HepG2 (cell line): Measurements from ENCODE around the gene FAF1. TPM values are rescaled to one million over a fixed set of nuclear protein-coding genes. Genes with fewer than 3 reads are reported as not detected.

Experiments used
- AKNA ChIP-seq: sonication (generic); formaldehyde crosslinking; IDR thresholded peaks from 2 replicates; pipeline ENCODE4 v1.4.0; 2020; ENCODE audit warnings: missing genetic modification reagents, borderline replicate concordance
- CBFB ChIP-seq: sonication (generic); formaldehyde crosslinking; IDR thresholded peaks from 2 replicates; pipeline ENCODE4 v1.4.0; 2020; ENCODE audit warnings: missing genetic modification reagents
- FOSL1 ChIP-seq: sonication (generic); formaldehyde crosslinking; IDR thresholded peaks from 2 replicates; pipeline ENCODE4 v1.9.0; 2021; ENCODE audit warnings: missing genetic modification reagents, borderline replicate concordance
- HMGA1 ChIP-seq: sonication (generic); formaldehyde crosslinking; conservative IDR thresholded peaks from 2 replicates; pipeline ENCODE4 v1.4.0; 2020; ENCODE audit warnings: missing genetic modification reagents
- HNRNPK ChIP-seq: fragments of 200-400 bp; formaldehyde crosslinking; IDR thresholded peaks from 2 replicates; pipeline ENCODE4 v1.6.1; 2018; ENCODE audit warnings: low read length, low read depth, moderate library complexity, mild to moderate bottlenecking; ENCODE audit not compliant: poor library complexity, severe bottlenecking
- IRF2 ChIP-seq: IDR thresholded peaks from 2 replicates; pipeline ENCODE4 v1.6.1; 2018; ENCODE audit warnings: missing genetic modification reagents, missing compliant biosample characterization
- PBX2 ChIP-seq: IDR thresholded peaks from 2 replicates; pipeline ENCODE4 v1.6.1; 2016; ENCODE audit warnings: control low read depth
- ZFY ChIP-seq: sonication (generic); formaldehyde crosslinking; IDR thresholded peaks from 2 replicates; pipeline ENCODE4 v1.4.0; 2020; ENCODE audit warnings: missing genetic modification reagents
- ZMAT3 ChIP-seq: sonication (generic); formaldehyde crosslinking; conservative IDR thresholded peaks from 2 replicates; pipeline ENCODE4 v1.7.0; 2021; ENCODE audit warnings: missing genetic modification reagents
- ZNF414 ChIP-seq: sonication (generic); formaldehyde crosslinking; IDR thresholded peaks from 2 replicates; pipeline ENCODE4 v1.5.0; 2020; ENCODE audit warnings: missing genetic modification reagents
- ZNF674 ChIP-seq: sonication (generic); formaldehyde crosslinking; IDR thresholded peaks from 2 replicates; pipeline ENCODE4 v1.5.0; 2020; ENCODE audit warnings: low read depth, mild to moderate bottlenecking, missing genetic modification reagents
- ZNF772 ChIP-seq: sonication (generic); formaldehyde crosslinking; IDR thresholded peaks from 2 replicates; pipeline ENCODE4 v1.5.0; 2020; ENCODE audit warnings: mild to moderate bottlenecking, missing genetic modification reagents
- ZSCAN9 ChIP-seq: IDR thresholded peaks from 2 replicates; pipeline ENCODE4 v1.6.1; 2016; ENCODE audit warnings: borderline replicate concordance
- polyA plus RNA-seq, 8 experiments: library from polyadenylated mRNA; depleted of rRNA in 3 of 8; stranded (reverse) in 7 of 8; unstranded in 1 of 8; fragments of >200 nt; fragmentation: Illumina TruSeq in 4 of 8; extraction: Trizol in 4 of 8; gene quantifications; 2 replicates each; pipeline versions ENCODE4 v1.2.1 to v1.2.3, GENCODE V29; 2011 to 2016; ENCODE audit warnings: low read depth in 4 of 8, missing spikeins in 1 of 8, mixed read lengths in 1 of 8; ENCODE audit not compliant: insufficient read depth in 1 of 8
- total RNA-seq, 5 experiments: library from RNA; depleted of rRNA; stranded (reverse); fragments of >200 nt; fragmentation: Illumina TruSeq; extraction: Trizol; gene quantifications; 2 replicates each; pipeline ENCODE4 v1.2.3, GENCODE V29; 2016; ENCODE audit warnings: low read depth in 1 of 5
- TF ChIP-seq, protein P1 (sequence below): sonication (generic); formaldehyde crosslinking; IDR thresholded peaks from 2 replicates; pipeline ENCODE4 v1.9.0; 2021; ENCODE audit warnings: mild to moderate bottlenecking, missing genetic modification reagents
- TF ChIP-seq, protein P2 (sequence below): sonication (generic); formaldehyde crosslinking; IDR thresholded peaks from 2 replicates; pipeline ENCODE4 v1.8.0; 2022; ENCODE audit warnings: missing genetic modification reagents, mild to moderate bottlenecking, borderline replicate concordance

The FAF1 gene
- total and polyA plus RNA-seq, 2 of the 13 experiments (the other 11 are each of a cell fraction or from before 2014, with no cell fraction given) = 19.4 to 63.3 TPM

- TF ChIP-seq, protein P1, sequence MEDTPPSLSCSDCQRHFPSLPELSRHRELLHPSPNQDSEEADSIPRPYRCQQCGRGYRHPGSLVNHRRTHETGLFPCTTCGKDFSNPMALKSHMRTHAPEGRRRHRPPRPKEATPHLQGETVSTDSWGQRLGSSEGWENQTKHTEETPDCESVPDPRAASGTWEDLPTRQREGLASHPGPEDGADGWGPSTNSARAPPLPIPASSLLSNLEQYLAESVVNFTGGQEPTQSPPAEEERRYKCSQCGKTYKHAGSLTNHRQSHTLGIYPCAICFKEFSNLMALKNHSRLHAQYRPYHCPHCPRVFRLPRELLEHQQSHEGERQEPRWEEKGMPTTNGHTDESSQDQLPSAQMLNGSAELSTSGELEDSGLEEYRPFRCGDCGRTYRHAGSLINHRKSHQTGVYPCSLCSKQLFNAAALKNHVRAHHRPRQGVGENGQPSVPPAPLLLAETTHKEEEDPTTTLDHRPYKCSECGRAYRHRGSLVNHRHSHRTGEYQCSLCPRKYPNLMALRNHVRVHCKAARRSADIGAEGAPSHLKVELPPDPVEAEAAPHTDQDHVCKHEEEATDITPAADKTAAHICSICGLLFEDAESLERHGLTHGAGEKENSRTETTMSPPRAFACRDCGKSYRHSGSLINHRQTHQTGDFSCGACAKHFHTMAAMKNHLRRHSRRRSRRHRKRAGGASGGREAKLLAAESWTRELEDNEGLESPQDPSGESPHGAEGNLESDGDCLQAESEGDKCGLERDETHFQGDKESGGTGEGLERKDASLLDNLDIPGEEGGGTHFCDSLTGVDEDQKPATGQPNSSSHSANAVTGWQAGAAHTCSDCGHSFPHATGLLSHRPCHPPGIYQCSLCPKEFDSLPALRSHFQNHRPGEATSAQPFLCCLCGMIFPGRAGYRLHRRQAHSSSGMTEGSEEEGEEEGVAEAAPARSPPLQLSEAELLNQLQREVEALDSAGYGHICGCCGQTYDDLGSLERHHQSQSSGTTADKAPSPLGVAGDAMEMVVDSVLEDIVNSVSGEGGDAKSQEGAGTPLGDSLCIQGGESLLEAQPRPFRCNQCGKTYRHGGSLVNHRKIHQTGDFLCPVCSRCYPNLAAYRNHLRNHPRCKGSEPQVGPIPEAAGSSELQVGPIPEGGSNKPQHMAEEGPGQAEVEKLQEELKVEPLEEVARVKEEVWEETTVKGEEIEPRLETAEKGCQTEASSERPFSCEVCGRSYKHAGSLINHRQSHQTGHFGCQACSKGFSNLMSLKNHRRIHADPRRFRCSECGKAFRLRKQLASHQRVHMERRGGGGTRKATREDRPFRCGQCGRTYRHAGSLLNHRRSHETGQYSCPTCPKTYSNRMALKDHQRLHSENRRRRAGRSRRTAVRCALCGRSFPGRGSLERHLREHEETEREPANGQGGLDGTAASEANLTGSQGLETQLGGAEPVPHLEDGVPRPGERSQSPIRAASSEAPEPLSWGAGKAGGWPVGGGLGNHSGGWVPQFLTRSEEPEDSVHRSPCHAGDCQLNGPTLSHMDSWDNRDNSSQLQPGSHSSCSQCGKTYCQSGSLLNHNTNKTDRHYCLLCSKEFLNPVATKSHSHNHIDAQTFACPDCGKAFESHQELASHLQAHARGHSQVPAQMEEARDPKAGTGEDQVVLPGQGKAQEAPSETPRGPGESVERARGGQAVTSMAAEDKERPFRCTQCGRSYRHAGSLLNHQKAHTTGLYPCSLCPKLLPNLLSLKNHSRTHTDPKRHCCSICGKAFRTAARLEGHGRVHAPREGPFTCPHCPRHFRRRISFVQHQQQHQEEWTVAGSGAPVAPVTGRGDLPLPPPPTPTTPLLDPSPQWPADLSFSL (CRISPR knock-in tag) = no peak
- peak; percentile 64 for TF ChIP-seq ZFY (CRISPR knock-in tag)
- no peak for TF ChIP-seq HMGA1 (CRISPR knock-in tag)
- TF ChIP-seq ZNF414 (CRISPR knock-in tag) = no peak
- TF ChIP-seq ZNF674 = no peak
- TF ChIP-seq ZMAT3 (CRISPR knock-in tag) = no peak
- TF ChIP-seq ZNF772 (CRISPR knock-in tag) = no peak
- TF ChIP-seq PBX2 (CRISPR knock-in tag) = no peak
- TF ChIP-seq IRF2 (CRISPR knock-in tag) = peak; percentile 40
- no peak for TF ChIP-seq AKNA
- TF ChIP-seq, protein P2, sequence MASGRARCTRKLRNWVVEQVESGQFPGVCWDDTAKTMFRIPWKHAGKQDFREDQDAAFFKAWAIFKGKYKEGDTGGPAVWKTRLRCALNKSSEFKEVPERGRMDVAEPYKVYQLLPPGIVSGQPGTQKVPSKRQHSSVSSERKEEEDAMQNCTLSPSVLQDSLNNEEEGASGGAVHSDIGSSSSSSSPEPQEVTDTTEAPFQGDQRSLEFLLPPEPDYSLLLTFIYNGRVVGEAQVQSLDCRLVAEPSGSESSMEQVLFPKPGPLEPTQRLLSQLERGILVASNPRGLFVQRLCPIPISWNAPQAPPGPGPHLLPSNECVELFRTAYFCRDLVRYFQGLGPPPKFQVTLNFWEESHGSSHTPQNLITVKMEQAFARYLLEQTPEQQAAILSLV (CRISPR knock-in tag) = 0 out of 2 replicates have a peak, but pooled peaks have one; percentile 45
- TF ChIP-seq CBFB (CRISPR knock-in tag) = no peak
- TF ChIP-seq HNRNPK = peak; percentile 83
- TF ChIP-seq FOSL1 = no peak
- no peak; the same call in 1 of the 2 replicates for TF ChIP-seq ZSCAN9 (CRISPR knock-in tag)
Measured at GRCh38 chr1:50978144-50978851, 18.2 kb upstream of the FAF1 start (continued).
